ENCODE measurements around the gene TNS3.

Gene TNS3

DNA sequence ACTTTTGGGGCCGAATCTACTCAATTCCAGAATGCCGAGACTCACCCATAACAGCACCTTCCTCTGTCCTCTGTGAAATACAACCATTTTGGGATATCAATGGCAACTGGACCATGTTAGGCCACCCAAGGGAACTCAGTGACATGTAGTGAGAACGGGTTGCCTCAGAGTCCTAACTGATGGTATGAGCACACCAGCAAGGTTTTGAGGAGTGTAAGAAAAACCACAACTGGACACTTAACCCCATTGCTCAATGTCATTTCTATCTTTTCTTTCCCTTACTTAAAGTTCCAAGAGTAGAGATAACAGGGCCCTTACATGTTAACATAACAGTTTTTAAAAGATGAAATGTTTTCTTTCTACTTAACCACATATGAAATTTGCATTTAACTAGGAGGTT lies 67.1 kb downstream of the TNS3 start:
- Histone ChIP-seq H3K4me3 (no peak overlapping the region), H3K27ac (peak overlapping the region in 2 of 21 experiments; percentile 10 to 24)

DNA sequence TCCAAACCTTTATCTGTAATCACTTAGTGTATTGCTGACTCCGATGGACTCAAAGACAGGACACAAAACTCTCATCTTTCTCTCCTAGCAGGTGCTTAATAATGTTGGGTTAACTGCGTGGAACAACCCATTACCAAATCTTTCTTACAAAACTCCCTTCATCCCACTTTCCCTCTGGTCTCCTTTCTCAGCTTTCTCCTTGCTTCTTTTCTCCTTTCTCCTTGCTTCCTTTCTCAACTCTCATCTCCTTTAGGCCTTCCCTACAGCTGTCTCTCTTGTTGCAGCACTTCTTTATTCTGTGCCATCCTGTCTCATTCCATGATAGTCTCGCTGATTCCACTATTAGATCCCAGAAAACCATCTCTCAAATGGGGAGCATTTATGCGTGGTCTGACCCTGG lies 67.5 kb downstream of the TNS3 start:
- Histone ChIP-seq H3K4me3 (no peak overlapping the region), H3K27ac (peak overlapping the region in 4 of 21 experiments; percentile 10 to 24 (median 18))

DNA sequence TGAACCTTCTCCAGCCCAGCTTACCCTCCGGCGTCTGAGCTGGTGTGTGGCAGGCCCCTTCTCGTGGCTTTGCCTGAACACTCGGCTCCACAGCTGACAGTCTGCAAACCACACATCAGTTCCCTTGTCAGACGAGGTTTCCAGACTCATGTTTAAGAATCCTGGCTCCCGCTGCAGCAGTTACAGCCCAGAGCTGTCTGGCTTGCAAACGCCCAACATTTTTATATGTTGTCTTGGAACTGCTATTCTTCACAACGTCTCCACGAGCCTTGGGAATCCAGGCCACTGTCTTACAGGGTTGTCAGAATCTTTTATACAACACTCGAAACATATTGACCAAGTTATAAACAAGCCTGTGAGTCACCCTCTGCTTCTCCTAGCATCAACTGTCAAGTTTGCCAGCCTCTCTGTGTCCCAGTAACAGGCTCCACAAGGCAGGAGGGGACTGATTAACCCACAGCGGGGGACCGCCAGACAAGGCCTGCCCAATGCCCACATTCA lies 68.1 kb downstream of the TNS3 start:
- peak overlapping the region in 9 of 21 experiments; percentile 0 to 62 (median 36) for H3K27ac ChIP-seq

DNA sequence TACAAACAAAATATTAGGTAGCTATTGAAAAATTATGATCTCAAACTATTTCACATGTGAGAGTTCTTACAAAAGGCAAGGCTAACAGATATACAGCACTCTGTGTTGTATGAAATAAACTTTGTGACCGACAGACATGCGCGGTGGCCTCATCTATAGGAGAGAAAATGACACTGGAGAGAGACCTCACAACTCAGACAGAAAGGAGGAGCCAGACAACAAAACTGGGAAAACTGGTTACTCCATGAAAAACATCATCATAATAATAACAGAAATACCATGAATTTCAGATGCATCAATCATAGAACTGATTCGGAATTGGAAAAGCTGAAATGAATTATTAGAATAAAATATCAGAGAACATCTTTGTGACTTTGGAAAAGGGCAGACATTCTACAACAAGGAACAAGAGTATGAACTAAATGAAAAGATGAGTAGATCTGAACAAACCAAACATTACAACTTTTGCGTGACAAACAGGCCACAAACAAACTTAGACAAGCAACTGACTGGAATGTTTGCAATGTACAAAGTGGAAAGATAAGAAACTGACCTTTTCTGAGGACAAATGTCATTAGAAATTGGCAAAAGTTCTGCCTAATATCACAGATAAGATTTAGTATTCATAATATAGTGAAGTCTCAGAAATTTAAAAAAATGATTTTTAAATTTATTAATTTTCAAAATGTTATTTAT lies 69.3 kb downstream of the TNS3 start:
- no peak overlapping the region for H3K4me3 ChIP-seq
- peak overlapping the region in 6 of 21 experiments; percentile 0 to 62 (median 34) for H3K27ac ChIP-seq

More for the DNA sequence above, 68.1 kb downstream of the TNS3 start:
- H3K4me3 ChIP-seq = no peak overlapping the region

DNA sequence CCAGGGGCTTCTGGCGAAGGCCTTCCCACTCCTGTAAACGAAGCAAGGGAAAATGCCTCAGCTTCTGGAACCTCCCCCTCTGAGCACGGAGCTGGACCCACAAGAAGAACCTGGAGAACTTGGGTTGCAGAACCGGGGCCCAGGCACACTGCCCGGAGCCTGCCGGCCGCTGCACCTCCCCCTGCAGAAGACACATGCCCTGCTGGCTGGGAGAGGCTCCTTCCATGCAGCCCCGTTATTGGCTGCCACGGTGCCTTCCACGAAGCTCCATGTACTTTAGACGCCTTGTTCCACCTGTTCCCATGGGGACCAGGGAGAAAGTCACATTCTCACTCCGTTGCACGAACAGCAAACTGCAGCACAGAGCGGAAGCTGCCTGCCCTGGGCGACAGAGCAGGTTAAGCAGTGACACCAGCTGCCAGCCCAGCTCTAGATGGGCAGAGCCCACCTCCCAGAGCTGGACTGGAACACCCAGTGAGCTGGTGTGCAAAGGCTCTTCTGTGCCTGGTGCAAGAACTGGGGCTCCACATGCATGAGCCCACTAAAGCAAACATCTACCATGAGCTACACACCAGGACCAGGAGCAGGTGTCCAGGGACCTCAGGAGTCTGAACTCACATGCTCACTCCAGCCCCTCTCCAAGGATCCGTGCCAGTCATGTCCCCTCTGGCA lies 70.1 kb downstream of the TNS3 start:
- H3K4me3 ChIP-seq = no peak overlapping the region
- peak overlapping the region in 1 of 21 experiments; percentile 36 for H3K27ac ChIP-seq

DNA sequence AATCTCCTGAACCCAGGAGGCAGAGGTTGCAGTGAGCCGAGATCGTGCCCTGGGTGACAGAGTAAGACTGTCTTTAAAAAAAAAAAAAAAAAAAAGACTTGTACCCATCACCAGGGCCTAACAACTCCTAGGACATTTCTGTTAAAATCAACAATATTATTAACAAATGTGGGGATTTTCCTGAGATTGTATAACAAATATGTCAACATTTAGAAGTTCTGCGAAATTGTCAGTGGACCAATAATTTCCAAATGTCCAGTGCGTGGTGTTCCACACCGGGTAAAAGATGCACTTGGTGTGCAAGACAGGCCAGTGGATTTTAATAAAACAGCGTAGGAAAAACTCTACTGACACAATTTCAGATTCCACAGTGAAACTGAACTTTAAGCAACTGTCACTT lies 71.1 kb downstream of the TNS3 start:
- Histone ChIP-seq H3K27ac (no peak overlapping the region), H3K4me3 (no peak overlapping the region)

DNA sequence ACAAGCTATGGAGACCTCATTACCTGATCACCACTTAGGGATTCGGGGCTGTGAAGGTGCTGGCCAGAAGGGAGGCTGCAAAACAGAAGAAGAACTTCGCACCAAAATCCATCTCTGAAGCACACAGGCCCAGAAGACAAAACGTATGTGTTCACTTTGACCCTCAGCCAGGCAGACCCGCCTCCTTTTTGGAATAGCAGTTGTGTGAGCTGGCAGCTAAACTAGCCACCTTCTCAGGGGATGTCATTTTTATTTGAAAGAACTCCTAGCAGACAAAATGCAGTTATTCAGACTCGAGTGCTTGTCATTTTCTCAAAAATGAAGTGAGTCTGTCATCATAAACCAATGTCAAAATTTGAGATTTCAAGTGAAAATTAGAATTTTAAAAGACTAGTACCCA lies 71.7 kb downstream of the TNS3 start:
- Histone ChIP-seq H3K27ac (peak overlapping the region in 1 of 21 experiments; percentile 4), H3K4me3 (no peak overlapping the region)

DNA sequence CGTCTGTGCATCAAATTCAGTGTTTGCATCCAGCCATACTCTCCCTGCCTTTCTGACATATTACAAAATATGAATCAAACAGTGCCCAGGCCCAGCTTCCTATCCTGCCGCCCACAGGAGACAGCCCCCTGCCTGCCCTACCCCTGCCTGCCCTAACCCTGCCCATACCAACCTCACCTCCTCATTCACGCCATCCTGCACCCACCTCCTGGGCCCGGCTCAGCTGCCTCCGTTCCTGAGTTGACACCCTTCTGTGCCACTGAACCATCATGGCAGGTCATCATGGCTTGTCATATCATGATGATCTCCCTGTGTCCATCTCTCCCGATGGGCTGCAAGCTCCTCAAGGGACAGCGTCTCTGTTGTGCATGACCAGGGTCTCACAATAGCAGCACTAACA lies 72.3 kb downstream of the TNS3 start:
- Histone ChIP-seq H3K27ac (no peak overlapping the region), H3K4me3 (no peak overlapping the region)

DNA sequence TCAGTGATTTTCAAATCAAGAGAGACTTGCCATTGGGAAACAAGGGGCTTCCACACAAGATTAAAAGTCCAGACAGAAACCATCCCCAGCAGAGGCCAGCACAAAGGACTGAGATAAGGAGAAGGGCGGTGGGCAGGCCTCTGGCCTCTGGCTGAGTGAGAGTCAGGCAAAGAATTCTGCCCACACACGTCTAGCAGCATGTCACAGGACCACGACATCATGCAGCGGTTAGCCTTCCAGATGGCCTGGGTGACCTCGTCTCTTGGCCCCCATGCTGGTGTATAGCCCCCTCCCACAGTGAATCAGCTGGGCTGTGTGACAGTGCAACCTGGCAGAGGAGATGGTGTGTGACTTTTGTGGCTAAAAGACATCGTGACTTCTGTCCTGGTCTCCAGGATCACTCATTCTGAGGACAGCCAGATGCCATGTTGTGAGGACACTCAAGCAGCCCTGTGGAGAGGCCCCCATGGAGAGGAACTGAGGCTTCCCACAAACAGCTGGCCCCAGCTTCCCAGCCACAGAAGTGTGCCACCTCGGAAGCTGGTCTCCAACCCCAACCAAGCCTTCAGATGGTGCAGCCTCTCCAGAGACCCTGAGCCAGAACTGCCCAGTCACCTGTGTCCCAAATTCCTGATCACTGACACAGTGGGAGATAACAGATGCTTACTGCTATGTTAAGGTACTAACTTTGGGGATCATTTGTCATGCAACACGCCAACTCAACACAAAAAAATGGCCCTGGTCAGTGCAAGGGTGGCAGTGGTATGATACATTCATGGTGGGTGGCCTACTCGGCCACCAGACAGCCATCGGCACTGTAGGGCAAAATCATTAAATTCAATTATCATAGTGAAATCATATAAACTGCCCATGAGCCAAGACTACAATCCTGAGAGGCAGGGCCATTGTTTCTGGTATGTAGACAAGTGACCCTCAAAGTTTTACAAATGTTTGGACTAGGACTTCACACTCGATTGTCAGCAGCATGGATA lies 73.2 kb downstream of the TNS3 start:
- Histone ChIP-seq H3K27ac (peak overlapping the region in 1 of 21 experiments; percentile 5), H3K4me3 (no peak overlapping the region)

DNA sequence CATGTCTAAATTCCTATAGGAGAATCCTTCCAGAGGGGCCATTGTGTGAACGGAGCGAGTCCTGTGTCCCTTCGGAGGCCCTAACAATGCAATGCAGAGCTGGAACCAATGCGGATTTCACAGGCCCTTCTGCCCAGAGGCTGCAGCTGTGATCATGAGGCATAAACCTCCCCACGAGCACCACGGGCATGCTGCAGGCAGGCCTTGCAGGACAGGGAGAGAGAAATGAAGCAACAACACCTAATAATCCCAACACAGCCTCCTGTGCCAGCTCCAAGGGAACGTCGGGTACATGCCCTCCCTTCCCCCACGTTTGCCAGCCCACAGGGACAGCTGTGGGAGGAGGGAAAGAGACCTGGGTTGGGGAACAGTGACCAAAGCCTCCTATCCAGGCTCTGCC lies 74.4 kb downstream of the TNS3 start:
- H3K4me3 ChIP-seq = no peak overlapping the region
- peak overlapping the region in 1 of 21 experiments; percentile 20 for H3K27ac ChIP-seq

DNA sequence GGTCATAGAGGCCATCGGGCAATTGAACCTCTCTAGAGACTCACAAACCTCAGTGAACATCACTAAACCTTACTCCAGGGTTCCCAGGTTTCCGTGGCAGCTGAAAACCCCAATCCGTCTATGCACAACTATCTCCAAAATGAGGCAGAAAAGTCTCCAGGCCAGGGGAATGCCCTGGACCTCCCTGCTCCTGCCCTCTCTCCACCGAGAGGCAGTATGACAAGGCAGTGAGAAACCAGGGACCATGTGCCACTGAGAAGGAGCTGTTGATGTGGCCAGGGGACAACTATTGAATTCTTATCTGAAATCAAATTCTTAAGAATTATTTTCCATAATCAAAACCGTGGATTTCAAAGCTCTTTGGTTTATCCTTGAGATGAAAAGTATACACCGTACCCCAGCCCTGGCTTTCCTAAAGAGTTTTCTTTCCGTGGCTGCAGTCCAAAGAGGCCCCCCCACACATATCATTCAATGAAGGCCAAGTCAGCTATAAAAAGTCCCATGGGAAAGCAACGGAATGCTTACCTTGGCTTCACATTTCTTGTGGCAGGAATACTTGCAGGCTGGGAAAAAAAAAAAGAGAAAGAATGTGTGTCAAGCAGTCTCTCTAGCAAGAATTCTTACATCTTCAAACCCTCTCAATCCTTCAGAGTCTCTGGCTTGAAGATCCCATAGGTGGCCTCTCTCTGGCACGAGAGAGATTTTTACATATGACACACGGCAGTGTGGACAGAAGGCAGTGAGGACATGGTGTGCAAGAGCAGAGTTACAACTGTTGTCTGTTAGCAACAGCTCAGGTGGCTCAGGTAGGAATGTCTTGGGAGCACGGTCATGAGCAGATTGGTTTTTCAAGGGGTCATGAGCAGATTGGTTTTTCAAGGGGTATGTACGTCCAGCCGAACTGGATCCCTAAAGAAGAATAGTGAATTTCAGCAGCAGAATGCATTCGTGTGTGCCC lies 75.2 kb downstream of the TNS3 start:
- Histone ChIP-seq H3K4me3 (no peak overlapping the region), H3K27ac (peak overlapping the region in 1 of 21 experiments; percentile 20)

DNA sequence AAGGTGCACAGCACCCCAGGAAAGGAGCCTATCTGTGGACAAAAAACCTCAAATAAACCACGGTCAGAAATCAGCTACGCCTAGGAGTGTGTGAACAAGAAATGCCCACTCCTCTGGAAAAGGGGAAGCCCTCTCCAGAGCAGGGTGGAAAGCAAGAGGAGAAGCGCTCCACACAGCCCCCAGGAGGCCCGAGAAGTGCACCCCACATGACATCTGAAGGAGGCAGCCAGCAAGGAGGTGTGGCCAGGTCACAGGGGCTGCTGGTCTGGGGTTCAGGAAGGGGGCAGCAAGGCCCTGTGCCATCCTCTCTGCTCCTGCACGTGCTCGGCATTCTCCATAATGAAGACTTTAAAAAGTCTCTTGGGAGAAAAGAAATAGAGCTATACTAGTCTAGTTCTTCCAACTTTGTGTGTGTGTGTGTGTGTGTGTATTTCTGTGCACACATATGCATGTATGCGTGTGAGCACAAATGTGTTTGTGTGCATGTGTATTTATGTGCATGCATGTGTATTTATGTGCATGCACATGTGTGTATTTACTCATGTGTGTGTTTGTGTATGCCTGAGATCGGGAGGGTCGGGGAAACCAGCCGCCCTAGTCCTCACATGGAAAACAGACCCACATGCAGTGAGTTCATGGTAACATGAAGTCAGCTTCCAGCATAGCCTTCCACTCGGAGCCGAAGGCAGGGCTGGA lies 76.5 kb downstream of the TNS3 start:
- Histone ChIP-seq H3K27ac (peak overlapping the region in 6 of 21 experiments; percentile 13 to 70 (median 26)), H3K4me3 (no peak overlapping the region)

DNA sequence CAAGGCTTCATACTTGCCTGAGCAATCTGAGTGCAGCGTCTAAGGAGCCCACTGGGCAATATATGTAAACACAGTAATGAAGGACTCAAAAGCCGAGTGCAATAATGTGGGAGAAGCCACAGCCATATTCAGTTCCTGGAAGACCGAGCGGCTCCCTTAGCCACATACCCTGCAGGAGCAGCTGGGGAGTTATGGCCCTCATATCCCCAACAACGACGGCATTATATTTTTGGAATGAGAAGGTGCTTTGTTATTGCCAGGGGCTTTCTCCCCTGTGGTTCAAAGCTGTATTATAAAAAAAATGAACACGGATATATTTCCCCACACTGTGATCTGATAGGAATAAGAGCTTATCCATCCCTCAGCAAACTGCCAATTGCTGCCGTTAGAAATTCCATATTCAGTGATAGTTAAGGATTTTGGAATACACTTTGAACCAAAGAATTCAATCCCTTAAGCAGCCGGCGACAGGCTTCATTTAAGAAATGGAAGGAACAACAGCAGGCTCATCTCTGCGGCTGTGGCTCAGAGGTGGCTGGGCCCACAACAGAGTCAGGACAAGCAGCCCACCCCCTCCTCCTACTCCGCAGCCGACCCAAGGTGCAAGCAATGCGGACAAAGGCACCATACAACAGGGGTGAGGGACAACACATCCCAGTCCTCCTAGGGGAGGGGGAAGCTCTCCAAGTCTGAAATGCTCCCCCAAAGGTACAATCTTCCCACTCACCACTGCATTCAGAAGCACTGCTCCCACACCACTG lies 77.2 kb downstream of the TNS3 start:
- H3K4me3 ChIP-seq = no peak overlapping the region
- H3K27ac ChIP-seq = peak overlapping the region in 11 of 21 experiments; percentile 1 to 75 (median 50)

DNA sequence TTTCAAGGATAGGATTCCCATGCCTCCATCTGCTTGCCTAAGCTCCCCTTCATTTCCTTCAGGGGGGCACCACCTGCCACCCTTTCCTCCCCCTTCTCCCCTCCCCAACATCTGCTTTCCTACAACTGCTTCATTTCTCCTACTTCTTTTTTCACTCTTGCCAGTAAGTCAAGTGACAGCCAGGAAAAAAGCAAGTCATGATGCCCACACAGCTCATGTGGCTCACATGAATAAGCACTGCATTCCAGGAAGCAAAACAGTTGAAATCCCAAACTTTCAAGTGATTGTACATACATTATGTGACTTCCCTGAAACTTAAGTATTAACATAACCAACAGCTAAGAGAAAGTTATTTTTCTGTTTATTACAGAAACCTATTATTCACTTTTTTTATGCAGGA lies 78.6 kb downstream of the TNS3 start:
- H3K27ac ChIP-seq = peak overlapping the region in 11 of 21 experiments; percentile 1 to 77 (median 58)
- no peak overlapping the region for H3K4me3 ChIP-seq

DNA sequence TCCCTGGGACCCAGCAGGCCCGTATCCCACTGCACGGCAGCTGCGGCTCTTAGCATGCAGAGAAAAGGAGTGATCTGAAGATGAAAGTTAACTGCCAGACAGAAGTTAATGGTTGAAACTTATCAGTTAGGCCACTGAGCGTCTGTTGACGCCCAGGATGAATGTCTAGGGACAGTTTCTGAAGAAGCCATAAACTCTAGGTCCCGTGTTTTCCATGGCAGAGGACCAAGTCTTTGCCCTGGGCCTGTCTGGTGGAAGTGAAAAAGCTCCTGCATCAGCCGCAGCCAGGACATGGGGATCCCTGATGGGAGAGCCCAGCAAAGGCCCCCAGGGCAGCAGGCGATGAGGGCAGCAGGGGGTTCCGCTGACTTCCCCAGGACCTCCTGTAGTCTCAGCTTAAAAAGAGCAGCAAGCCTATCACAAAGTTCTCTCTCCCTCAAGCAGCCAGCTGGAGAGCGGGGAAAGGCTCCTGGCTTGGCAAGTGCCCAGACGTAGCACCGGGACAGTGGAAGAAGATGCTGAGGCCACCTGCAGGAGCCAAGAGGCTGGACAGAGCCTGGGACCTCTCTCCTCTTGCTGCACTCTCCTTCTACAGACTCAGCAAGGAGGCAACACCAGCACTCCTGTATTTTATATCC lies 79.6 kb downstream of the TNS3 start:
- Histone ChIP-seq H3K4me3 (no peak overlapping the region), H3K27ac (peak overlapping the region in 11 of 21 experiments; percentile 1 to 54 (median 41))

DNA sequence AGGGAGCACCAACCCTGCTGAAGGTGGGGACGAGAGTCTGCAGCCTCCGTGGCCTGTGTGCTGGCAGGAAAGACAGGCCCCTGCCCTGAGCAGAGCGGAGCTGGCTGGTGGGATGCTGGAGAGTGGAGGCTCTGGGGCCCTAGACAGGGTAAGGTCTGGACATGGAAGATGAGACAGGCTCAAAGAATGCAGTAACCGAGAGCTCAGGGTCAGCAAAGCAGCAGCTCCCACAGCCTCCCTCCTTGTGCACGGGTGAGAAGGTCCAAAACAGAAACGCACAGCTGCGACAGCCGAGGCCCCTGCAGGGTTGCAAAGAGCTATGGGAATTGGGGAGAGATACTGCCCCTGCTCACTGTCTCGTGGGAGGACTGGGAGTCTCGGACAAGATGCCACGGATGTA lies 80.5 kb downstream of the TNS3 start:
- Histone ChIP-seq H3K4me3 (no peak overlapping the region), H3K27ac (peak overlapping the region in 7 of 21 experiments; percentile 10 to 54 (median 39))

DNA sequence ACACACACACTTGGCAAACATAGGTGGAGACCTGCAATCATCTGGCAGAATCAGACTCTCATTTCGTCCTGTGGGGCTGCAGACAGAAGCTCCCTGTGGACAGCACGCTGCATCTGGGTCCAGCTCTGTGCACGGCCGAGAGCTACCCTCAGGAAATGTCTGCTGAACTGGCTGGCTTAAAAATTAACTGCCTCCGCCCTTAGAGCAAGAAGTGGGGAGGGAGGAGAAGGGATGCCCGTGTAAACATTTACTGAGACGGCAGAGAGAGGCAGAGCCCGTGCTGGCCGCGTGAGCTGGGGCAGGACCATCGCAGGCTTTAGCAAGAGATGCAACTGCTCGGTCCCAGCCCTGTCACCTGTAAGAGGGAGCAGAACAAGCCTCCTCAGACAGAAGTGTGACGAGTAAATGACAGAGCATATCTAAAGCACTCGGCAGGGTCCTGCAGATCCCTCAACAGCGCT lies 81.8 kb downstream of the TNS3 start:
- Histone ChIP-seq H3K27ac (no peak overlapping the region), H3K4me3 (no peak overlapping the region)

All from skin epidermis (tissue), 12 donors.